HepG2 (cell line): ENCODE measurements around the gene GLE1.

Experiments
- BORCS8-MEF2B ChIP-seq: sonication (generic); formaldehyde crosslinking; IDR thresholded peaks from 2 replicates; pipeline ENCODE4 v1.8.0; 2022; ENCODE audit warnings: mild to moderate bottlenecking, missing genetic modification reagents
- FOXO1 ChIP-seq: sonication (generic); formaldehyde crosslinking; IDR thresholded peaks from 2 replicates; pipeline ENCODE4 v1.4.0; 2020; ENCODE audit warnings: missing genetic modification reagents
- POLR2A ChIP-seq, 2 experiments: IDR thresholded peaks; 2 replicates each; pipeline ENCODE4 v1.6.1; 2011; ENCODE audit warnings: low read depth in 2 of 2, low read length in 2 of 2, mild to moderate bottlenecking in 1 of 2, moderate library complexity in 1 of 2; ENCODE audit not compliant: insufficient read depth in 1 of 2
- RAD21 ChIP-seq: fragments of 450-650 bp; formaldehyde crosslinking; IDR thresholded peaks from 2 replicates; pipeline ENCODE4 v1.5.0; 2020; ENCODE audit warnings: mild to moderate bottlenecking
- RFX5 ChIP-seq: IDR thresholded peaks from 2 replicates; pipeline ENCODE4 v1.6.1; 2011; ENCODE audit warnings: low read depth, low read length, improper control_type of control experiment
- ZSCAN31 ChIP-seq: sonication (generic); formaldehyde crosslinking; IDR thresholded peaks from 2 replicates; pipeline ENCODE4 v1.5.0; 2020; ENCODE audit warnings: low read depth, mild to moderate bottlenecking, missing genetic modification reagents
- TF ChIP-seq, protein P1 (sequence below): sonication (generic); formaldehyde crosslinking; conservative IDR thresholded peaks from 2 replicates; pipeline ENCODE4 v1.4.0; 2020; ENCODE audit warnings: missing genetic modification reagents
- TF ChIP-seq, protein P2 (sequence below): sonication (generic); formaldehyde crosslinking; IDR thresholded peaks from 2 replicates; pipeline ENCODE4 v1.4.0; 2020; ENCODE audit warnings: missing genetic modification reagents
- TF ChIP-seq, protein P3 (sequence below): sonication (generic); formaldehyde crosslinking; IDR thresholded peaks from 2 replicates; pipeline ENCODE4 v1.5.0; 2020; ENCODE audit warnings: mild to moderate bottlenecking, missing genetic modification reagents, moderate library complexity

GRCh38 chr9:128482186-128482585, 22.3 kb upstream of the GLE1 start:
- TF ChIP-seq RFX5 (no peak), RAD21 (no peak), FOXO1 (CRISPR knock-in tag) (no peak), ZSCAN31 (CRISPR knock-in tag) (no peak), POLR2A (IDR thresholded peaks at IDR 0.05; ENCODE audit: insufficient read depth in 1 of 2, low read depth in 2 of 2, low read length in 2 of 2) (no peak), BORCS8-MEF2B (CRISPR knock-in tag) (no peak)
- TF ChIP-seq, protein P1, sequence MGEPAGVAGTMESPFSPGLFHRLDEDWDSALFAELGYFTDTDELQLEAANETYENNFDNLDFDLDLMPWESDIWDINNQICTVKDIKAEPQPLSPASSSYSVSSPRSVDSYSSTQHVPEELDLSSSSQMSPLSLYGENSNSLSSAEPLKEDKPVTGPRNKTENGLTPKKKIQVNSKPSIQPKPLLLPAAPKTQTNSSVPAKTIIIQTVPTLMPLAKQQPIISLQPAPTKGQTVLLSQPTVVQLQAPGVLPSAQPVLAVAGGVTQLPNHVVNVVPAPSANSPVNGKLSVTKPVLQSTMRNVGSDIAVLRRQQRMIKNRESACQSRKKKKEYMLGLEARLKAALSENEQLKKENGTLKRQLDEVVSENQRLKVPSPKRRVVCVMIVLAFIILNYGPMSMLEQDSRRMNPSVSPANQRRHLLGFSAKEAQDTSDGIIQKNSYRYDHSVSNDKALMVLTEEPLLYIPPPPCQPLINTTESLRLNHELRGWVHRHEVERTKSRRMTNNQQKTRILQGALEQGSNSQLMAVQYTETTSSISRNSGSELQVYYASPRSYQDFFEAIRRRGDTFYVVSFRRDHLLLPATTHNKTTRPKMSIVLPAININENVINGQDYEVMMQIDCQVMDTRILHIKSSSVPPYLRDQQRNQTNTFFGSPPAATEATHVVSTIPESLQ (CRISPR knock-in tag), result no peak
- TF ChIP-seq, protein P2, sequence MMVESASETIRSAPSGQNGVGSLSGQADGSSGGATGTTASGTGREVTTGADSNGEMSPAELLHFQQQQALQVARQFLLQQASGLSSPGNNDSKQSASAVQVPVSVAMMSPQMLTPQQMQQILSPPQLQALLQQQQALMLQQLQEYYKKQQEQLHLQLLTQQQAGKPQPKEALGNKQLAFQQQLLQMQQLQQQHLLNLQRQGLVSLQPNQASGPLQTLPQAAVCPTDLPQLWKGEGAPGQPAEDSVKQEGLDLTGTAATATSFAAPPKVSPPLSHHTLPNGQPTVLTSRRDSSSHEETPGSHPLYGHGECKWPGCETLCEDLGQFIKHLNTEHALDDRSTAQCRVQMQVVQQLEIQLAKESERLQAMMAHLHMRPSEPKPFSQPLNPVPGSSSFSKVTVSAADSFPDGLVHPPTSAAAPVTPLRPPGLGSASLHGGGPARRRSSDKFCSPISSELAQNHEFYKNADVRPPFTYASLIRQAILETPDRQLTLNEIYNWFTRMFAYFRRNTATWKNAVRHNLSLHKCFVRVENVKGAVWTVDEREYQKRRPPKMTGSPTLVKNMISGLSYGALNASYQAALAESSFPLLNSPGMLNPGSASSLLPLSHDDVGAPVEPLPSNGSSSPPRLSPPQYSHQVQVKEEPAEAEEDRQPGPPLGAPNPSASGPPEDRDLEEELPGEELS, result no peak
- TF ChIP-seq, protein P3, sequence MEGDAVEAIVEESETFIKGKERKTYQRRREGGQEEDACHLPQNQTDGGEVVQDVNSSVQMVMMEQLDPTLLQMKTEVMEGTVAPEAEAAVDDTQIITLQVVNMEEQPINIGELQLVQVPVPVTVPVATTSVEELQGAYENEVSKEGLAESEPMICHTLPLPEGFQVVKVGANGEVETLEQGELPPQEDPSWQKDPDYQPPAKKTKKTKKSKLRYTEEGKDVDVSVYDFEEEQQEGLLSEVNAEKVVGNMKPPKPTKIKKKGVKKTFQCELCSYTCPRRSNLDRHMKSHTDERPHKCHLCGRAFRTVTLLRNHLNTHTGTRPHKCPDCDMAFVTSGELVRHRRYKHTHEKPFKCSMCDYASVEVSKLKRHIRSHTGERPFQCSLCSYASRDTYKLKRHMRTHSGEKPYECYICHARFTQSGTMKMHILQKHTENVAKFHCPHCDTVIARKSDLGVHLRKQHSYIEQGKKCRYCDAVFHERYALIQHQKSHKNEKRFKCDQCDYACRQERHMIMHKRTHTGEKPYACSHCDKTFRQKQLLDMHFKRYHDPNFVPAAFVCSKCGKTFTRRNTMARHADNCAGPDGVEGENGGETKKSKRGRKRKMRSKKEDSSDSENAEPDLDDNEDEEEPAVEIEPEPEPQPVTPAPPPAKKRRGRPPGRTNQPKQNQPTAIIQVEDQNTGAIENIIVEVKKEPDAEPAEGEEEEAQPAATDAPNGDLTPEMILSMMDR, result no peak
